SU-DHL-6 (cell line): ENCODE measurements around the gene FBXL2.

ENCODE experiments used
- H2AFZ ChIP-seq: fragments of 200-600 bp; sonication (generic); 2 replicates; pipeline ENCODE4 v1.6.1; 2014; ENCODE audit warnings: low read depth, mild to moderate bottlenecking, moderate library complexity, mixed read lengths, antibody characterized with exemption, low read length; ENCODE audit not compliant: severe bottlenecking
- H3F3A ChIP-seq: fragments of 200-600 bp; shearing (Covaris generic); 2 replicates; pipeline ENCODE4 v1.6.0; 2016; ENCODE audit warnings: antibody characterized with exemption, mild to moderate bottlenecking; ENCODE audit not compliant: insufficient read depth
- H3K27ac ChIP-seq: fragments of 200-600 bp; sonication (generic); 2 replicates; pipeline ENCODE4 v1.5.1; 2016; ENCODE audit warnings: low read depth, mild to moderate bottlenecking, low read length, moderate library complexity, mixed read lengths
- H3K27me3 ChIP-seq: fragments of 200-600 bp; sonication (generic), shearing (Covaris generic); 2 replicates; pipeline ENCODE4 v1.6.0; 2014; ENCODE audit warnings: mild to moderate bottlenecking, low read length
- H3K36me3 ChIP-seq: fragments of 200-600 bp; sonication (generic); 2 replicates; pipeline ENCODE4 v1.6.1; 2014; ENCODE audit warnings: mild to moderate bottlenecking, low read length, mixed read lengths
- H3K4me2 ChIP-seq: fragments of 300-600, 200-600 bp; shearing (Covaris generic), sonication (generic); 2 replicates; pipeline ENCODE4 v1.6.0; 2014; ENCODE audit warnings: low read length, low read depth, mild to moderate bottlenecking; ENCODE audit not compliant: poor library complexity, severe bottlenecking
- H3K4me3 ChIP-seq: fragments of 200-600 bp; sonication (generic); 2 replicates; pipeline ENCODE4 v1.5.1; 2014; ENCODE audit warnings: antibody characterized with exemption, low read length, mild to moderate bottlenecking, mixed read lengths; ENCODE audit not compliant: insufficient read depth, poor library complexity, severe bottlenecking
- H3K79me2 ChIP-seq: fragments of 200-600 bp; sonication (generic); 2 replicates; pipeline ENCODE4 v1.6.1; 2014; ENCODE audit warnings: mild to moderate bottlenecking, low read length, moderate library complexity; ENCODE audit not compliant: insufficient read depth
- H3K9ac ChIP-seq: fragments of 200-600 bp; sonication (generic); 2 replicates; pipeline ENCODE4 v1.7.0; 2014; ENCODE audit warnings: mild to moderate bottlenecking, low read length
- H3K9me2 ChIP-seq: fragments of 200-600 bp; sonication (generic); replicated peaks from 2 replicates; pipeline ENCODE4 v1.6.1; 2014; ENCODE audit warnings: low read length; ENCODE audit not compliant: insufficient read depth
- H3K9me3 ChIP-seq: fragments of 200-600 bp; sonication (generic); 2 replicates; pipeline ENCODE4 v1.6.1; 2014; ENCODE audit warnings: low read length, mixed read lengths; ENCODE audit not compliant: insufficient read depth
- H4K20me1 ChIP-seq: fragments of 200-600 bp; sonication (generic); 2 replicates; pipeline ENCODE4 v1.6.1; 2014; ENCODE audit warnings: low read depth, mild to moderate bottlenecking, antibody characterized with exemption, low read length, moderate library complexity, mixed read lengths
- EZH2phosphoT487 ChIP-seq: fragments of 200-600 bp; sonication (generic), shearing (Covaris generic); conservative IDR thresholded peaks from 2 replicates; pipeline ENCODE4 v1.6.1; 2018; ENCODE audit warnings: mild to moderate bottlenecking, antibody characterized with exemption, low read length, moderate library complexity, mixed read lengths
- TF ChIP-seq, protein P1 (sequence below): fragments of 200-600 bp; sonication (generic); IDR thresholded peaks from one replicate; pipeline ENCODE4 v1.5.1; 2017; ENCODE audit warnings: antibody characterized with exemption, mild to moderate bottlenecking, low read length, moderate library complexity; ENCODE audit not compliant: insufficient read depth, poor library complexity, severe bottlenecking

Gene FBXL2

GRCh38 chr3:33271324-33271723 lies 5.9 kb upstream of the FBXL2 start:
- TF ChIP-seq EZH2phosphoT487 = no peak
- TF ChIP-seq, protein P1, sequence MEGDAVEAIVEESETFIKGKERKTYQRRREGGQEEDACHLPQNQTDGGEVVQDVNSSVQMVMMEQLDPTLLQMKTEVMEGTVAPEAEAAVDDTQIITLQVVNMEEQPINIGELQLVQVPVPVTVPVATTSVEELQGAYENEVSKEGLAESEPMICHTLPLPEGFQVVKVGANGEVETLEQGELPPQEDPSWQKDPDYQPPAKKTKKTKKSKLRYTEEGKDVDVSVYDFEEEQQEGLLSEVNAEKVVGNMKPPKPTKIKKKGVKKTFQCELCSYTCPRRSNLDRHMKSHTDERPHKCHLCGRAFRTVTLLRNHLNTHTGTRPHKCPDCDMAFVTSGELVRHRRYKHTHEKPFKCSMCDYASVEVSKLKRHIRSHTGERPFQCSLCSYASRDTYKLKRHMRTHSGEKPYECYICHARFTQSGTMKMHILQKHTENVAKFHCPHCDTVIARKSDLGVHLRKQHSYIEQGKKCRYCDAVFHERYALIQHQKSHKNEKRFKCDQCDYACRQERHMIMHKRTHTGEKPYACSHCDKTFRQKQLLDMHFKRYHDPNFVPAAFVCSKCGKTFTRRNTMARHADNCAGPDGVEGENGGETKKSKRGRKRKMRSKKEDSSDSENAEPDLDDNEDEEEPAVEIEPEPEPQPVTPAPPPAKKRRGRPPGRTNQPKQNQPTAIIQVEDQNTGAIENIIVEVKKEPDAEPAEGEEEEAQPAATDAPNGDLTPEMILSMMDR = no peak
- Histone ChIP-seq H3K27me3 (no peaks in the 10 kb centered on the region), H3K27ac (no peak overlapping the region), H3K9ac (no peak overlapping the region), H3K4me2 (no peak overlapping the region), H3K9me2 (no peaks in the 10 kb centered on the region), H2AFZ (no peak overlapping the region), H3K36me3 (no peaks in the 10 kb centered on the region), H3K9me3 (no peaks in the 10 kb centered on the region), H3F3A (no peaks in the 10 kb centered on the region), H3K4me3 (no peak overlapping the region), H3K79me2 (no peaks in the 10 kb centered on the region), H4K20me1 (no peaks in the 10 kb centered on the region)

DNA sequence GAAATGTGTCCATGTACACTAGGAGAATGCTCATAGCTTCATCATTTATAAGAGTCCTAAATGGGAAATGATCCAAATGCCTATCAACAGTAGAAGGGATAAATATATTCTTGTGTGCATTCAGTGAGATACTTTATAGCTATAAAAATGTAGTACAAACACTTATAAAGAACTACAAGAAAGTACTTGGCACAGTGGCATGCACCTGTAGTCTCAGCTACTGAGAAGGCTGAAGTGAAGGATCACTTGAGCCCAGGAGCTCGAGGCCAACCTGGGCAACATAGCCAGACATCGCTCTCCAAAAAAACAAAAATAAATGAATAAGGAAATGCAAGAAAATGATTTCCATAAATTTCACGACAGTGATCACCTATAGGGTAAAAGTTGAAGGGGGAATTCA lies 3.6 kb upstream of the FBXL2 start:
- TF ChIP-seq EZH2phosphoT487 = no peak
- TF ChIP-seq, protein P1 = no peak
- no peaks in the 10 kb centered on the region for H4K20me1 ChIP-seq

GRCh38 chr3:33278163-33278562 lies 921 bp downstream of the FBXL2 start:
- peak overlapping the region; percentile 85 for H3K4me2 ChIP-seq
- H3K79me2 ChIP-seq = no peaks in the 10 kb centered on the region
- H4K20me1 ChIP-seq = no peaks in the 10 kb centered on the region
- H3K4me3 ChIP-seq = peak overlapping the region; percentile 61
- no peaks in the 10 kb centered on the region for H3F3A ChIP-seq
- no peaks in the 10 kb centered on the region for H3K9me3 ChIP-seq
- H2AFZ ChIP-seq = peak overlapping the region; percentile 93
- no peak overlapping the region for H3K27ac ChIP-seq
- H3K9me2 ChIP-seq = no peaks in the 10 kb centered on the region
- H3K9ac ChIP-seq = no peak overlapping the region
- H3K27me3 ChIP-seq = no peaks in the 10 kb centered on the region
- H3K36me3 ChIP-seq = no peaks in the 10 kb centered on the region
- TF ChIP-seq, protein P1 = no peak
- TF ChIP-seq EZH2phosphoT487 = no peak

More for the DNA sequence above, 3.6 kb upstream of the FBXL2 start:
- Histone ChIP-seq H2AFZ (no peak overlapping the region), H3K79me2 (no peaks in the 10 kb centered on the region), H3K27ac (no peak overlapping the region), H3K9ac (no peak overlapping the region), H3K9me3 (no peaks in the 10 kb centered on the region), H3K4me3 (no peak overlapping the region), H3F3A (no peaks in the 10 kb centered on the region), H3K9me2 (no peaks in the 10 kb centered on the region), H3K27me3 (no peaks in the 10 kb centered on the region), H3K36me3 (no peaks in the 10 kb centered on the region), H3K4me2 (no peak overlapping the region)
